PC-9 (cell line): Measurements from ENCODE around the gene KLK14. TPM values are rescaled to one million over a fixed set of nuclear protein-coding genes. Genes with fewer than 3 reads are reported as not detected.

Experiments
- BruUV-seq: library from RNA; stranded (reverse); fragments of 400-500 nt; replicated peaks from 2 replicates; lab custom pipeline; 2021; lab: Mats Ljungman, UMichigan
- CTCF ChIA-PET: fragments of 300-600 bp; sonication (Branson Sonifier 250); formaldehyde crosslinking; loops from one replicate; lab custom pipeline; 2022; ENCODE audit warnings: antibody characterized with exemption; lab: Charles Lee
- POLR2A ChIA-PET: fragments of 300-600 bp; sonication (Branson Sonifier 250); formaldehyde crosslinking; loops from one replicate; lab custom pipeline; 2022; ENCODE audit warnings: antibody characterized with exemption; ENCODE audit not compliant: unreplicated experiment; lab: Charles Lee
- DNase-seq, 2 experiments: peaks; one replicate each; pipeline versions ENCODE4 v3.0.0 to v3.0.0-alpha.2; 2015 to 2022; ENCODE audit warnings: mixed read lengths in 1 of 2
- H2AFZ ChIP-seq: fragments of 200-600 bp; sonication (generic); 2 replicates; pipeline ENCODE4 v1.8.1; 2017; ENCODE audit warnings: antibody characterized with exemption
- H3F3A ChIP-seq: fragments of 200-600 bp; sonication (generic); 2 replicates; pipeline ENCODE4 v1.8.1; 2017; ENCODE audit warnings: antibody characterized with exemption, mild to moderate bottlenecking, low read depth; ENCODE audit not compliant: insufficient read depth
- H3K27ac ChIP-seq: fragments of 200-600 bp; sonication (generic); 2 replicates; pipeline ENCODE4 v1.6.1; 2016; ENCODE audit warnings: mixed run types
- H3K27me3 ChIP-seq: fragments of 200-600 bp; sonication (generic); 2 replicates; pipeline ENCODE4 v1.6.1; 2016; ENCODE audit warnings: low read depth, mixed run types; ENCODE audit not compliant: insufficient read depth
- H3K36me3 ChIP-seq: fragments of 200-600 bp; sonication (generic); 2 replicates; pipeline ENCODE4 v1.6.1; 2016; ENCODE audit warnings: low read depth, mixed run types
- H3K4me1 ChIP-seq: fragments of 200-600 bp; sonication (generic); replicated peaks from 2 replicates; pipeline ENCODE4 v1.6.1; 2016; ENCODE audit warnings: mixed run types; ENCODE audit not compliant: insufficient read depth
- H3K4me2 ChIP-seq: fragments of 200-600 bp; sonication (generic); 2 replicates; pipeline ENCODE4 v1.6.1; 2017; ENCODE audit warnings: mixed run types
- H3K4me3 ChIP-seq: fragments of 200-600 bp; sonication (generic); 2 replicates; pipeline ENCODE4 v1.6.1; 2016; ENCODE audit warnings: mixed run types
- H3K79me2 ChIP-seq: fragments of 200-600 bp; sonication (generic); 2 replicates; pipeline ENCODE4 v1.6.1; 2017; ENCODE audit warnings: low read depth, mixed run types
- H3K9me2 ChIP-seq: fragments of 200-600 bp; sonication (generic); 2 replicates; pipeline ENCODE4 v1.8.1; 2017; ENCODE audit warnings: mild to moderate bottlenecking; ENCODE audit not compliant: insufficient read depth
- H3K9me3 ChIP-seq: fragments of 200-600 bp; sonication (generic); 2 replicates; pipeline ENCODE4 v1.8.1; 2016; ENCODE audit warnings: low read depth; ENCODE audit not compliant: insufficient read depth
- H4K20me1 ChIP-seq: fragments of 200-600 bp; sonication (generic); 2 replicates; pipeline ENCODE4 v1.8.1; 2017; ENCODE audit not compliant: insufficient read depth
- EZH2 ChIP-seq: fragments of 200-600 bp; sonication (generic); IDR thresholded peaks from 2 replicates; pipeline ENCODE4 v1.8.0; 2017; ENCODE audit warnings: antibody characterized with exemption, low read depth
- intact Hi-C: fragments of 100-400 bp; cut with micrococcal nuclease; formaldehyde crosslinking; loops from one replicate; pipeline ENCODE4 v1.10.0; 2022; ENCODE audit not compliant: unreplicated experiment
- total RNA-seq: library from RNA; stranded (reverse); gene quantifications from 2 replicates; pipeline ENCODE4 v1.2.3, GENCODE V29; 2021
- TF ChIP-seq, protein P1 (sequence below): fragments of 200-600 bp; sonication (generic); conservative IDR thresholded peaks from 2 replicates; pipeline ENCODE4 v1.6.1; 2017; ENCODE audit warnings: mixed run types, antibody characterized with exemption, mild to moderate bottlenecking, moderate library complexity

Gene KLK14
- total RNA-seq, 1 experiment from 2014 or later = 0.57 TPM

DNA sequence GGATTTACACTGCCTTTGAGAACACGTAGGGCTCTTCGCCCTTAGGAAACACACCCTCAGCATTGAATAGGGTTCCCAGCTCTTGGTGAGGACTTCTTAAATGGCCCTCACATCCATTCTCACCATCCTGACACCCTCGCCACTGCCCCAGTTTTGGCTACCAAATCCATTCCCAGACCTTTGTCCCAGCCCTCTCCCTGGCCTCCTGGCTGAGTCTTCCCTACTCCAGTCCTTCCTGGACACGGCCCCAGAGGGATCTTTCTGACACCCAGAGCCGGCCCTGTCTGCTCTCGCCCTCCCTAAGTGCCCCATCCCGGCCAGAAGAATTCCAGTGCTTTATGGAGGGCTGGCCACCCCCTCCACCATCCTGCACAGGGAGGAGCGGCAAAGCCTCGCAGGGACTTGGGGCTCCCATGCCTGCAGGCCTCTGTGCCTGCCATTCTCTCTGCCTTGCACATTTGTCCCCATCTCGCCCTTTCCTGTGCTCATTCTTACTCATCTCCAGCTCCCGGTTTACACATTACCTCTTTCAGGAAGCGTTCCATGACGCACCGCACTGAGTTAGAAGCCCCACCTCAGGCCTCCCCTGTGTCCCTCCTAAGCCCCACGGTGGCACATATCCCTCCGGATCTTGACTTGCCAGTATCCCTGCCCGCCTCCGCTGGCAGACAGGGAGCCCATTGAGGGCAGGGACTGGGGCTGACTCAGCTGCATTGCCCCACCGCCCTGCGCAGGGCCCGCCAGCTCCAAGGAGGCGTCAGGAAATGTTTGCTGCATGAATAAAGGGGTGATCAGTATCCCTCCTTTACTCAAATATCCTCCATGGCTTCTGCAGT is 11.0 kb upstream of the KLK14 start:
- Histone ChIP-seq H3K9me2 (no peaks in the 10 kb centered on the region), H3F3A (peaks cover 31% of the 10 kb centered on the region), H3K27ac (no peak overlapping the region), H3K27me3 (no peaks in the 10 kb centered on the region), H3K36me3 (no peaks in the 10 kb centered on the region), H3K9me3 (no peaks in the 10 kb centered on the region), H2AFZ (no peak overlapping the region), H3K4me3 (no peak overlapping the region), H3K79me2 (no peaks in the 10 kb centered on the region), H3K4me1 (0 out of 2 replicates have a peak, but pooled peaks cover 7% of the 10 kb centered on the region), H4K20me1 (peaks cover 23% of the 10 kb centered on the region), H3K4me2 (no peak overlapping the region)
- TF ChIP-seq, protein P1, sequence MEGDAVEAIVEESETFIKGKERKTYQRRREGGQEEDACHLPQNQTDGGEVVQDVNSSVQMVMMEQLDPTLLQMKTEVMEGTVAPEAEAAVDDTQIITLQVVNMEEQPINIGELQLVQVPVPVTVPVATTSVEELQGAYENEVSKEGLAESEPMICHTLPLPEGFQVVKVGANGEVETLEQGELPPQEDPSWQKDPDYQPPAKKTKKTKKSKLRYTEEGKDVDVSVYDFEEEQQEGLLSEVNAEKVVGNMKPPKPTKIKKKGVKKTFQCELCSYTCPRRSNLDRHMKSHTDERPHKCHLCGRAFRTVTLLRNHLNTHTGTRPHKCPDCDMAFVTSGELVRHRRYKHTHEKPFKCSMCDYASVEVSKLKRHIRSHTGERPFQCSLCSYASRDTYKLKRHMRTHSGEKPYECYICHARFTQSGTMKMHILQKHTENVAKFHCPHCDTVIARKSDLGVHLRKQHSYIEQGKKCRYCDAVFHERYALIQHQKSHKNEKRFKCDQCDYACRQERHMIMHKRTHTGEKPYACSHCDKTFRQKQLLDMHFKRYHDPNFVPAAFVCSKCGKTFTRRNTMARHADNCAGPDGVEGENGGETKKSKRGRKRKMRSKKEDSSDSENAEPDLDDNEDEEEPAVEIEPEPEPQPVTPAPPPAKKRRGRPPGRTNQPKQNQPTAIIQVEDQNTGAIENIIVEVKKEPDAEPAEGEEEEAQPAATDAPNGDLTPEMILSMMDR = no peak
- TF ChIP-seq EZH2 = no peak
- no TSS peak for BruUV-seq
- POLR2A ChIA-PET = no interaction called here
- CTCF ChIA-PET = interaction anchor here (0.6 to 0.9 kb wide), 2 partner anchors 73 to 86 kb away, joined by 14 to 19 read pairs; no protein-coding TSS in a partner anchor
- intact Hi-C loops = loop anchor here (1.0 kb wide), 1 partner anchor 72 kb away; no protein-coding TSS in a partner anchor
- DNase-seq = peak in 1 of 2 experiments; percentile 15

DNA sequence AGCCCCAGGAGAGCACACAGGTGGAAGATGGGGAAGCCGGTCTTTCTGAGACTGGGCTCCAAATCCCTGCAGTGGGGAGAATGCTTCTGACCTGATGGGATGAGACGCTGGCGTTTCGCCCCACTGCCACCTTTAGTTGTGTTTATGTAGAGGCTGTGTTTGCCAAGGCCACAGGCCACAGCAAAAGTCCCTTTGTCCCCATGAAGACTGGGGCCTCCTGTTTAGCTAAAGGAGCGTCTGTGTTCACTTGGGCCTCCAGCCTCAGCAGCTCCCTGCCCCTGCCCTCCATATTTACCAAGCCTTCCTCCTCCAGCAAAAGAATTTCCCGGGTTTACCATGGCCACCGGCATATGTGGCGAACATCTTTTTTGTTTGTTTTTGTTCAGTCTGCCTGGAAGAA is 10.4 kb upstream of the KLK14 start:
- peak in 1 of 2 experiments; percentile 19 for DNase-seq
- TF ChIP-seq, protein P1 = no peak
- TF ChIP-seq EZH2 = no peak
- no peaks in the 10 kb centered on the region for H3K9me2 ChIP-seq
- no peak overlapping the region for H3K4me2 ChIP-seq
- no peaks in the 10 kb centered on the region for H3K36me3 ChIP-seq
- H3K27me3 ChIP-seq = no peaks in the 10 kb centered on the region
- no peaks in the 10 kb centered on the region for H3K79me2 ChIP-seq
- no peak overlapping the region for H3K27ac ChIP-seq
- peaks cover 31% of the 10 kb centered on the region for H3F3A ChIP-seq
- peaks cover 23% of the 10 kb centered on the region for H4K20me1 ChIP-seq
- intact Hi-C loops = no loop called here
- no peaks in the 10 kb centered on the region for H3K9me3 ChIP-seq
- no TSS peak for BruUV-seq
- no peak overlapping the region for H3K4me3 ChIP-seq
- POLR2A ChIA-PET = no interaction called here
- 0 out of 2 replicates have a peak, but pooled peaks cover 7% of the 10 kb centered on the region for H3K4me1 ChIP-seq
- CTCF ChIA-PET = no interaction called here
- H2AFZ ChIP-seq = no peak overlapping the region

DNA sequence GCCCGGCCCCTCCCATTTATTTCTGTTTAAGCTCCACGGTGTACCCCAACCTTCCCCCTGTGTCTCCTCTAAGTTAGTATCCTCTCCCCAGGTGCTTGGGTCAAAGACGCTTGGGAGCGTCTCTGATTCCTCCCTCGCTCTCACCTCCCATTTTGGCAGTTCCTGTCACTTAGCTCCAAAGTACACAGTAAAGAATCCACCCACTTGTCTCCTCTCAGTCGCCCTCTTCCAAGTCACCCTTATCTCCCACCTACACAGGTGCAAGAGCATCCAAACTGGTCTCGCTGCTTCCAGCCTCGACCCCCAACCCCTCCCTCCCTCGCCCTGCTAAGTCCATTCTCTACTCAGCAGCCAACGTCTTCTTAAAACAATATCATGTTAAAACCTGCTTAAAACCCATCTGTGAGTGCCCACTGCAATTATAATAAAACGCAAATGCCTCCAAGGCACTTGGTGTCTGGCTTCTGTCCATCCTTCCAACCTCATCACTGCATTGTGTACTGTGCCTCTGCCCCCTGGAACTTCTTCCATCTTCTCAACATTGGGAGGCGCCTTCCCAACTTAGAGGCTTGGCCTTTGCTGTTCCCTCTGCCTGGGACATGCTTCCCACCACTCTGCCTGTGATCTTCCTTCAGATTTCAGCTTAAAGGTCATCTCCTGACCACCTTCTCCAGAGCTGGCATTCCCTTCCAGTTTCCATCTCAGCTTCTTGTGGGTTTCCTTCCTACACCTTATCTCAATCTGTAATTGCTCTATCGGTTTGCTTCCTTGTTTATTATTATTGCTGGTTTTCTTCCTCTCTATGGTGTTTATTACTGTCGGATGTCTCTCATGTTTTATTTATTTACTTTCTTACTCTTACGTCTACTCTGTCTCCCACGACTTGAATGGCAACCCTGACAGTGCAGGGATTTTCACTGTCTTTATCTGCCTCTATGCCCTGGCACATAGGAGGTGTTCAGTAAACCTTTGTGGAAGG is 9.5 kb upstream of the KLK14 start:
- ChIA-PET POLR2A (no interaction called here), CTCF (interaction anchor here (0.8 kb wide), 1 partner anchor 74 kb away, joined by 3 read pairs; no protein-coding TSS in a partner anchor)
- Histone ChIP-seq H3K27me3 (no peaks in the 10 kb centered on the region), H3F3A (peaks cover 27% of the 10 kb centered on the region), H3K4me3 (no peak overlapping the region), H3K9me2 (no peaks in the 10 kb centered on the region), H3K9me3 (no peaks in the 10 kb centered on the region), H3K36me3 (no peaks in the 10 kb centered on the region), H3K27ac (no peak overlapping the region), H4K20me1 (peaks cover 21% of the 10 kb centered on the region), H2AFZ (no peak overlapping the region), H3K4me2 (no peak overlapping the region), H3K79me2 (no peaks in the 10 kb centered on the region), H3K4me1 (0 out of 2 replicates have a peak, but pooled peaks cover 7% of the 10 kb centered on the region)
- BruUV-seq = no TSS peak
- intact Hi-C loops = no loop called here
- TF ChIP-seq EZH2 = no peak
- TF ChIP-seq, protein P1 = no peak
- no peak for DNase-seq
